Endothelial cell of hepatic sinusoid (primary cell): ENCODE measurements around the gene CFAP299.

Source experiments
- in situ Hi-C: cut with HindIII; loops from 2 replicates; pipeline ENCODE4 v1.10.0; 2017; ENCODE audit warnings: low sequenced_read_pairs

The CFAP299 gene

GRCh38 chr4:80489798-80490197 is 154.3 kb downstream of the CFAP299 start:
- in situ Hi-C loops, result no loop called here

GRCh38 chr4:80492761-80493160 is 157.2 kb downstream of the CFAP299 start:
- in situ Hi-C loops, result no loop called here

GRCh38 chr4:80495865-80496264 is 160.3 kb downstream of the CFAP299 start:
- in situ Hi-C loops, result no loop called here

GRCh38 chr4:80498725-80499124 is 163.2 kb downstream of the CFAP299 start:
- in situ Hi-C loops, result no loop called here

GRCh38 chr4:80500613-80501012 is 165.1 kb downstream of the CFAP299 start:
- in situ Hi-C loops, result no loop called here

- in situ Hi-C loops, result no loop called here
Observed at GRCh38 chr4:80507077-80507476, 171.5 kb downstream of the CFAP299 start.

- in situ Hi-C loops, result no loop called here
Observed at GRCh38 chr4:80507507-80507906, 172.0 kb downstream of the CFAP299 start.

GRCh38 chr4:80515496-80515895 is 180.0 kb downstream of the CFAP299 start:
- in situ Hi-C loops, result no loop called here

- in situ Hi-C loops, result no loop called here
Observed at GRCh38 chr4:80521438-80521837, 185.9 kb downstream of the CFAP299 start.

GRCh38 chr4:80526697-80527096 is 191.2 kb downstream of the CFAP299 start:
- in situ Hi-C loops, result no loop called here

GRCh38 chr4:80529026-80529425 is 193.5 kb downstream of the CFAP299 start:
- in situ Hi-C loops, result no loop called here

- in situ Hi-C loops, result no loop called here
Observed at GRCh38 chr4:80532674-80533333, 197.3 kb downstream of the CFAP299 start.

GRCh38 chr4:80535551-80535950 is 200.0 kb downstream of the CFAP299 start:
- in situ Hi-C loops, result no loop called here

- in situ Hi-C loops, result no loop called here
Observed at GRCh38 chr4:80538276-80538926, 202.9 kb downstream of the CFAP299 start.

- in situ Hi-C loops, result no loop called here
Observed at GRCh38 chr4:80539190-80539589, 203.7 kb downstream of the CFAP299 start.

GRCh38 chr4:80540349-80540748 is 204.8 kb downstream of the CFAP299 start:
- in situ Hi-C loops, result no loop called here

- in situ Hi-C loops, result no loop called here
Observed at GRCh38 chr4:80540785-80541469, 205.4 kb downstream of the CFAP299 start.

GRCh38 chr4:80542747-80543146 is 207.2 kb downstream of the CFAP299 start:
- in situ Hi-C loops, result no loop called here

- in situ Hi-C loops, result no loop called here
Observed at GRCh38 chr4:80560337-80560736, 224.8 kb downstream of the CFAP299 start.

GRCh38 chr4:80566203-80566872 is 230.8 kb downstream of the CFAP299 start:
- in situ Hi-C loops, result no loop called here

GRCh38 chr4:80568891-80569290 is 233.4 kb downstream of the CFAP299 start:
- in situ Hi-C loops, result no loop called here

- in situ Hi-C loops, result no loop called here
Observed at GRCh38 chr4:80576796-80577195, 241.3 kb downstream of the CFAP299 start.
